ENCODE measurements around the gene SLC2A4RG.

Gene SLC2A4RG

DNA sequence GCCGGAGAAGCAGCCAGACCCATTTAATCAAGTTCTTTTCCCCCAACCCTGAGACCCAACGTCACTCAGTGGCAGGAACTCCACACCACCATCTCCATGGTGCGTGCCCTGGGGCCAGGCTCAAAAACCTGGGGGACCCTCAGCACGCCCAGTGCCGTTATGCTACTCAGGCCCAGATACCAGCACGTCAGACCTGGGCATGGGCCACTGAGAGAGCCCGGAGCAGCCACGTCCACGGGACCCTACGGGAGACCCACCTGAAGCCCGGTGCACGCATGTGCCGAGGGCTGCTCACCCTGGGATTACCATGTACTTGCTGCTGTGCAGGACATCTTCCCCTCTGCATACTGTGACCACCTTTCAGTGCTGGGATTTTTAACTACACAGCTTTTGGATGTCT lies 13.8 kb downstream of the SLC2A4RG start:
- Histone ChIP-seq H3K4me1 (ENCODE audit: control insufficient read depth in 5 of 5, insufficient read depth in 5 of 5, low read length in 5 of 5) (peaks cover 0 to 4% (median 0%) of the 10 kb centered on the region in 5 donors), H3K27me3 (ENCODE audit: control insufficient read depth in 5 of 5, insufficient read depth in 4 of 5, low read length in 5 of 5) (no peaks in the 10 kb centered on the region), H3K27ac (ENCODE audit: low read depth, low read length) (no peak overlapping the region), H3K9me3 (ENCODE audit: control insufficient read depth in 5 of 5, low read length in 5 of 5) (no peaks in the 10 kb centered on the region), H3K4me3 (ENCODE audit: low read depth in 1 of 5, low read length in 5 of 5) (no peak overlapping the region), H3K9ac (ENCODE audit: low read length in 5 of 5) (no peak overlapping the region), H3K36me3 (ENCODE audit: control insufficient read depth in 5 of 5, insufficient read depth in 5 of 5, low read length in 5 of 5) (peaks cover 0 to 32% (median 15%) of the 10 kb centered on the region in 5 donors)

DNA sequence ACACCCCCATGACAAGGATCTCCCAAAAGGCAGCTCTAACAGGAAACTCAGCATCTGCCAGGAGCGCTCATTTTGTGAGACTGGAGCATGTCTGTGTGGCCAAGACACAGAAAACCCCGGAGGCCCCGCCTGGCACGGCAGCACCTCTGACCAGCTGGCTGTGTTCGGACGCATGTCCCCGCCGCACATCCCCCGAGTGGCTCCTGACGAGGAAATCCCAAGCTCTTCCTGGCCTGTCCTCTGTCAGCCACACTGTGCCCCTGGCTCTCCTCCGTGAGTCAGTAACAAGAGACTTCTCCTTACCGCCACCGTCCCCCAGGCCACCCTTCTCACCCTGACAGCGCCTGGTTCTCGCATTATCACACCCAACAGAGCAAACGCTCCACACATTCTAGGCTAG lies 14.4 kb downstream of the SLC2A4RG start:
- H3K9ac ChIP-seq (ENCODE audit: low read length in 5 of 5): no peak overlapping the region
- H3K36me3 ChIP-seq (ENCODE audit: control insufficient read depth in 5 of 5, insufficient read depth in 5 of 5, low read length in 5 of 5): peaks cover 0 to 26% (median 15%) of the 10 kb centered on the region in 5 donors
- no peak overlapping the region for H3K4me3 ChIP-seq (ENCODE audit: low read depth in 1 of 5, low read length in 5 of 5)
- H3K27me3 ChIP-seq (ENCODE audit: control insufficient read depth in 5 of 5, insufficient read depth in 4 of 5, low read length in 5 of 5): no peaks in the 10 kb centered on the region
- peaks cover 0 to 4% (median 0%) of the 10 kb centered on the region in 5 donors for H3K4me1 ChIP-seq (ENCODE audit: control insufficient read depth in 5 of 5, insufficient read depth in 5 of 5, low read length in 5 of 5)
- no peak overlapping the region for H3K27ac ChIP-seq (ENCODE audit: low read depth, low read length)
- H3K9me3 ChIP-seq (ENCODE audit: control insufficient read depth in 5 of 5, low read length in 5 of 5): no peaks in the 10 kb centered on the region

- Histone ChIP-seq H3K9ac (ENCODE audit: low read length in 5 of 5) (no peak overlapping the region), H3K4me1 (ENCODE audit: control insufficient read depth in 5 of 5, insufficient read depth in 5 of 5, low read length in 5 of 5) (peaks cover 0 to 4% (median 0%) of the 10 kb centered on the region in 5 donors), H3K27ac (ENCODE audit: low read depth, low read length) (no peak overlapping the region)
Measured at GRCh38 chr20:63755933-63756647, 16.5 kb downstream of the SLC2A4RG start.

DNA sequence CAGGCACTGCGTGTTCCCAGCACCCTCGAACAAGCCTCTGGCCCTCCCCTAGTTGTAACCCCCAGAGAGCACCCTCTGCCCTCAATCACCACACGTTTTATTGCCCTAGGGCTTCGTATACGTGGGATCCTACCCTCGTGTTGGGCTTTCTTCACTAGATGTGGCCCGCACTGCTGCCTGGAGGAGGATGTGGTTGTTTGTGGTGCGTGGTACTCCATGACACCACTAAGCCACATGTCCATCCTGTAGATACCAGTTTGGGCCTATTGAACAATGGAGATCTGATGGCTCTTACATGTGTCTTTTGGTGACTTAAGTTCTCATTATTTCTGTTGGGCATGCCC lies 17.0 kb downstream of the SLC2A4RG start:
- Histone ChIP-seq H3K4me1 (ENCODE audit: control insufficient read depth in 5 of 5, insufficient read depth in 5 of 5, low read length in 5 of 5) (peaks cover 0 to 4% (median 0%) of the 10 kb centered on the region in 5 donors), H3K9ac (ENCODE audit: low read length in 5 of 5) (no peak overlapping the region), H3K9me3 (ENCODE audit: control insufficient read depth in 5 of 5, low read length in 5 of 5) (no peaks in the 10 kb centered on the region), H3K27me3 (ENCODE audit: control insufficient read depth in 5 of 5, insufficient read depth in 4 of 5, low read length in 5 of 5) (no peaks in the 10 kb centered on the region), H3K27ac (ENCODE audit: low read depth, low read length) (no peak overlapping the region), H3K4me3 (ENCODE audit: low read depth in 1 of 5, low read length in 5 of 5) (no peak overlapping the region), H3K36me3 (ENCODE audit: control insufficient read depth in 5 of 5, insufficient read depth in 5 of 5, low read length in 5 of 5) (peaks cover 0 to 12% (median 9%) of the 10 kb centered on the region in 5 donors)

More at GRCh38 chr20:63755933-63756647, 16.5 kb downstream of the SLC2A4RG start:
- no peak overlapping the region for H3K4me3 ChIP-seq (ENCODE audit: low read depth in 1 of 5, low read length in 5 of 5)
- H3K9me3 ChIP-seq (ENCODE audit: control insufficient read depth in 5 of 5, low read length in 5 of 5): no peaks in the 10 kb centered on the region
- peaks cover 0 to 13% (median 9%) of the 10 kb centered on the region in 5 donors for H3K36me3 ChIP-seq (ENCODE audit: control insufficient read depth in 5 of 5, insufficient read depth in 5 of 5, low read length in 5 of 5)
- H3K27me3 ChIP-seq (ENCODE audit: control insufficient read depth in 5 of 5, insufficient read depth in 4 of 5, low read length in 5 of 5): no peaks in the 10 kb centered on the region

DNA sequence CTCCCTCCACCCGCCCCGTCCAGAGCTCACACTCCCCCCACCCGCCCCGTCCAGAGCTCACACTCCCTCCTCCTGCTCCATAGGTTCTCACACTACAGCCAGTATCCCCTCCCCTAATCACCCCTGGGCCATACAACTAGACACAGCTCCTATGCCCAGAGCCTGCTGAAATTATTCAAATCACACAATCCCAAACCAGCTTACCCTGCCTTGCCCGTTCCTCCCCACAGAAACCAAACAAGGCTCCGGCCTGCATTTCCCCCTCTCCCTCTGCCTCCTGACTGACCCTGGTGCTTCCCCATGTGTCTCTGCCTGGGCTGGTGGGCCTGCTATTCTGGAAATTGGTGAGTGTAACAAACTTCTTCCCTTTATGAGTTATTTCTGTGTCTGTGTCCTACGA lies 18.6 kb downstream of the SLC2A4RG start:
- H3K36me3 ChIP-seq (ENCODE audit: control insufficient read depth in 5 of 5, insufficient read depth in 5 of 5, low read length in 5 of 5): peaks cover 0 to 9% (median 3%) of the 10 kb centered on the region in 5 donors
- no peak overlapping the region for H3K27ac ChIP-seq (ENCODE audit: low read depth, low read length)
- no peaks in the 10 kb centered on the region for H3K9me3 ChIP-seq (ENCODE audit: control insufficient read depth in 5 of 5, low read length in 5 of 5)
- H3K27me3 ChIP-seq (ENCODE audit: control insufficient read depth in 5 of 5, insufficient read depth in 4 of 5, low read length in 5 of 5): no peaks in the 10 kb centered on the region
- no peak overlapping the region for H3K4me3 ChIP-seq (ENCODE audit: low read depth in 1 of 5, low read length in 5 of 5)
- H3K9ac ChIP-seq (ENCODE audit: low read length in 5 of 5): no peak overlapping the region
- peaks cover 0 to 4% (median 0%) of the 10 kb centered on the region in 5 donors for H3K4me1 ChIP-seq (ENCODE audit: control insufficient read depth in 5 of 5, insufficient read depth in 5 of 5, low read length in 5 of 5)

DNA sequence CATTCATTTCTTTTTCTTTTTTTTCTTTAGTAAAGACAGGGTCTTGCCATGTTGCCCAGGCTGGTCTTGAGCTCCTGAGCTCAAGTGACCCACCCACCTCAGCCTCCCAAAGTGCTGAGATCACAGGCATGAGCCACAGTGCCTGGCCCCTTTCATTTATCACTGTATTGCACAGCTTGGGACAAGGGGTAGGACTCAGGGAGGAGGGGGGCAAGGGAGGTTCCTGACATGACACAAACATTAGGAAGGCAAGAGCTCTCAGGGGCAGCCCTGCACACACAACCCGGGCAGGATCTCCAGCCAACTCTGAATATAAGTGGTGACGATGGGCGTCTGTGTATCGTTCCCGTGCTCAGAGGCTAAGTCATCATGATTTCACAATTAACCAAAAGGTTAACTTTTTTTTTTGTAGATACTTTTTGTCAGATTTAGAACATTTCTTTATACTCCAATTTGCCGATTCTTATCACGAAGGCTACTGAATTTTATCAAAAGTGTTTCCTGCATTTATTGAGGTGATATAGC lies 19.9 kb downstream of the SLC2A4RG start:
- Histone ChIP-seq H3K27ac (ENCODE audit: low read depth, low read length) (no peak overlapping the region), H3K4me1 (ENCODE audit: control insufficient read depth in 5 of 5, insufficient read depth in 5 of 5, low read length in 5 of 5) (no peaks in the 10 kb centered on the region), H3K36me3 (ENCODE audit: control insufficient read depth in 5 of 5, insufficient read depth in 5 of 5, low read length in 5 of 5) (peaks cover 0 to 13% (median 3%) of the 10 kb centered on the region in 5 donors), H3K4me3 (ENCODE audit: low read depth in 1 of 5, low read length in 5 of 5) (no peak overlapping the region), H3K9me3 (ENCODE audit: control insufficient read depth in 5 of 5, low read length in 5 of 5) (no peaks in the 10 kb centered on the region), H3K9ac (ENCODE audit: low read length in 5 of 5) (no peak overlapping the region), H3K27me3 (ENCODE audit: control insufficient read depth in 5 of 5, insufficient read depth in 4 of 5, low read length in 5 of 5) (no peaks in the 10 kb centered on the region)

- Histone ChIP-seq H3K27me3 (ENCODE audit: control insufficient read depth in 5 of 5, insufficient read depth in 4 of 5, low read length in 5 of 5) (no peaks in the 10 kb centered on the region), H3K4me1 (ENCODE audit: control insufficient read depth in 5 of 5, insufficient read depth in 5 of 5, low read length in 5 of 5) (peaks cover 0 to 5% (median 0%) of the 10 kb centered on the region in 5 donors), H3K4me3 (ENCODE audit: low read depth in 1 of 5, low read length in 5 of 5) (no peak overlapping the region), H3K27ac (ENCODE audit: low read depth, low read length) (no peak overlapping the region), H3K36me3 (ENCODE audit: control insufficient read depth in 5 of 5, insufficient read depth in 5 of 5, low read length in 5 of 5) (peaks cover 0 to 36% (median 28%) of the 10 kb centered on the region in 5 donors), H3K9ac (ENCODE audit: low read length in 5 of 5) (no peak overlapping the region), H3K9me3 (ENCODE audit: control insufficient read depth in 5 of 5, low read length in 5 of 5) (no peaks in the 10 kb centered on the region)
Measured at GRCh38 chr20:63765082-63765873, 25.7 kb downstream of the SLC2A4RG start.

DNA sequence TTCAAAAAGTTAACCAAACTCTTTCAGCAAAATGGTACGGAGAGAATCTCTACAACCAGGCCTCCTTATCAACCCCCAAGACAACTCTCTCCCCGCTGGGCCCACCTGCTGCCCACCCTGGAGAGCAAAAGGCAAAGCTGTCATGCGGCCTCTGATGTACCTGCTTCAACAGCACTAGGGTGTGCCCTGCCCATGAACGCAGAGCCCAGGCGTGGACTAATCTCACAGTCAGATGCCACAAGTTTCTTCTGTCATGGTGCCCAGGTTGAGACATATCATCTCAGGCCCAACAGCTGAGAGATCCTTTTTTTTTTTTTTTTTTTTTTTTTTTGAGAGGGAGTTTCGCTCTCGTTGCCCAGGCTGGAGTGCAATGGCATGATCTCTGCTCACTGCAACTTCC lies 26.3 kb downstream of the SLC2A4RG start:
- Histone ChIP-seq H3K27ac (ENCODE audit: low read depth, low read length) (no peak overlapping the region), H3K4me1 (ENCODE audit: control insufficient read depth in 5 of 5, insufficient read depth in 5 of 5, low read length in 5 of 5) (peaks cover 0 to 5% (median 0%) of the 10 kb centered on the region in 5 donors), H3K9ac (ENCODE audit: low read length in 5 of 5) (no peak overlapping the region), H3K27me3 (ENCODE audit: control insufficient read depth in 5 of 5, insufficient read depth in 4 of 5, low read length in 5 of 5) (no peaks in the 10 kb centered on the region), H3K9me3 (ENCODE audit: control insufficient read depth in 5 of 5, low read length in 5 of 5) (no peaks in the 10 kb centered on the region), H3K36me3 (ENCODE audit: control insufficient read depth in 5 of 5, insufficient read depth in 5 of 5, low read length in 5 of 5) (peaks cover 0 to 40% (median 33%) of the 10 kb centered on the region in 5 donors), H3K4me3 (ENCODE audit: low read depth in 1 of 5, low read length in 5 of 5) (no peak overlapping the region)

DNA sequence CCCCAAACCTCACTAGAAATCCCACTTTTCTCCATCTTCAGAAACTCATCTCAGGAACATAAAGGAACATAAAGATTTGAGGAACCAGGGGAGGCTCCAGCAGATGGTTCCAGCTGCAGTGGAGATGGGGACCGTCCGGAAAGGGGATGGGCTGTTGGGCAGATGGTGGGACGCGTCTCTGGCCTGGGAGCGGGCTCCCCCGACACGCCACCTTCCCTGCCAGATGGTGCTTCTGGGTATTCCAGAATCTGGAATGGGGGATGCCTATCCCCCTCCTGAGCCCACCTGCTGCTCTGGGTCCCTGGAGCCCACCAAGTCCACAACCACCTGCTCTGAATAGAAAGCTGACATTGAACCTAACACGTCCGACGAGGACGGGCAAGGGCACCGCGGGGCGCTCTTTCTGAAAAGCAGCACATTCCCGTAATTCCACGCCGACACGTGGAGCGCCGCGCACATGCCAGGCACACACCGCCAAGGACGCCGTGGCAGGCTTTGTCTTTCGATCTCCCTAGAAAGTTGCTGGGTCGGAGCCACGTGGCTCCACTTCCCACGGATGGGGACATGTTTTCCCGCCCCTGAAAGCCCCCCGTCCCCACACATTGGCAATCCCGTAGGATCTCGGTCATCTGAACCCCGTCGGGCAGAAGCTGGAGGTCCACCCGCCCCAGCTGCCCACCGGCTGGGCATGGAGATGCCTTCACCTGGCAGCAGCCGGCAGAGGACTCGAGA lies 27.3 kb downstream of the SLC2A4RG start:
- H3K9ac ChIP-seq (ENCODE audit: low read length in 5 of 5): no peak overlapping the region
- no peak overlapping the region for H3K4me3 ChIP-seq (ENCODE audit: low read depth in 1 of 5, low read length in 5 of 5)
- peaks cover 0 to 42% (median 35%) of the 10 kb centered on the region in 5 donors for H3K36me3 ChIP-seq (ENCODE audit: control insufficient read depth in 5 of 5, insufficient read depth in 5 of 5, low read length in 5 of 5)
- peaks cover 0 to 5% (median 0%) of the 10 kb centered on the region in 5 donors for H3K4me1 ChIP-seq (ENCODE audit: control insufficient read depth in 5 of 5, insufficient read depth in 5 of 5, low read length in 5 of 5)
- H3K27ac ChIP-seq (ENCODE audit: low read depth, low read length): no peak overlapping the region
- H3K9me3 ChIP-seq (ENCODE audit: control insufficient read depth in 5 of 5, low read length in 5 of 5): no peaks in the 10 kb centered on the region
- no peaks in the 10 kb centered on the region for H3K27me3 ChIP-seq (ENCODE audit: control insufficient read depth in 5 of 5, insufficient read depth in 4 of 5, low read length in 5 of 5)
